AG04450 (cell line): ENCODE data around the gene NPHP4. TPM values are rescaled to one million over a fixed set of nuclear protein-coding genes. Genes with fewer than 3 reads are reported as not detected.

Source experiments
- CTCF ChIA-PET: fragments of 300-600, 350-600 bp; formaldehyde crosslinking; extraction: SDS; loops from one replicate; lab custom pipeline; 2022; ENCODE audit warnings: antibody characterized with exemption, inconsistent platforms; lab: Charles Lee
- POLR2A ChIA-PET: fragments of 350-600 bp; formaldehyde crosslinking; extraction: SDS; loops from one replicate; lab custom pipeline; 2021; ENCODE audit warnings: antibody characterized with exemption, inconsistent platforms; lab: Yijun Ruan, JAX
- DNase-seq: peaks from one replicate; pipeline ENCODE4 v3.0.0-alpha.2; 2011; ENCODE audit warnings: low read depth, low spot score
- H3K27ac ChIP-seq: one replicate; pipeline ENCODE4 v1.5.1; 2012; ENCODE audit warnings: low read depth, low read length, control low read depth
- H3K27me3 ChIP-seq: one replicate; pipeline ENCODE4 v1.6.0; 2012; ENCODE audit warnings: low read length; ENCODE audit not compliant: control insufficient read depth, insufficient read depth
- H3K4me3 ChIP-seq: 2 replicates; pipeline ENCODE4 v1.5.1; 2011; ENCODE audit warnings: mild to moderate bottlenecking, low read depth, low read length, control low read depth
- H3K9me3 ChIP-seq: 2 replicates; pipeline ENCODE4 v1.5.1; 2012; ENCODE audit warnings: low read length; ENCODE audit not compliant: control insufficient read depth, insufficient read depth
- CTCF ChIP-seq: IDR thresholded peaks from 2 replicates; pipeline ENCODE4 v1.5.1; 2011; ENCODE audit warnings: low read depth, low read length, control low read depth, inconsistent platforms
- polyA plus RNA-seq: library from polyadenylated mRNA; depleted of rRNA; stranded (reverse); fragments of >200 nt; gene quantifications from 2 replicates; pipeline ENCODE4 v1.2.3, GENCODE V29; 2011

NPHP4 gene
- polyA plus RNA-seq, 1 experiment = 1.6 TPM

GRCh38 chr1:6016191-6016865 lies 24.1 kb upstream of the NPHP4 start:
- ChIA-PET CTCF (no interaction called here), POLR2A (no interaction called here)
- no peaks in the 10 kb centered on the region for H3K9me3 ChIP-seq
- H3K27ac ChIP-seq = no peak overlapping the region
- H3K4me3 ChIP-seq = no peak overlapping the region
- DNase-seq = no peak
- no peak for TF ChIP-seq CTCF
- no peaks in the 10 kb centered on the region for H3K27me3 ChIP-seq

- H3K27ac ChIP-seq = no peak overlapping the region
- DNase-seq = no peak
- no peaks in the 10 kb centered on the region for H3K27me3 ChIP-seq
- no peaks in the 10 kb centered on the region for H3K9me3 ChIP-seq
- H3K4me3 ChIP-seq = no peak overlapping the region
- ChIA-PET POLR2A (no interaction called here), CTCF (no interaction called here)
- no peak for TF ChIP-seq CTCF
Measured at GRCh38 chr1:6014130-6014999, 22.1 kb upstream of the NPHP4 start.

- CTCF ChIA-PET = no interaction called here
Measured at GRCh38 chr1:6013491-6013890, 21.3 kb upstream of the NPHP4 start.

GRCh38 chr1:6012529-6013318 lies 20.5 kb upstream of the NPHP4 start:
- no peaks in the 10 kb centered on the region; the same call in 1 of the 2 replicates for H3K9me3 ChIP-seq
- CTCF ChIA-PET = no interaction called here
- no peak overlapping the region for H3K27ac ChIP-seq
- POLR2A ChIA-PET = no interaction called here
- TF ChIP-seq CTCF = no peak
- no peaks in the 10 kb centered on the region for H3K27me3 ChIP-seq
- H3K4me3 ChIP-seq = no peak overlapping the region
- DNase-seq = no peak

More at GRCh38 chr1:6013491-6013890, 21.3 kb upstream of the NPHP4 start:
- no peaks in the 10 kb centered on the region for H3K9me3 ChIP-seq
- no peak for TF ChIP-seq CTCF
- no peak overlapping the region for H3K27ac ChIP-seq
- no peak overlapping the region for H3K4me3 ChIP-seq
- POLR2A ChIA-PET = no interaction called here
- H3K27me3 ChIP-seq = no peaks in the 10 kb centered on the region
- DNase-seq = no peak

- no peak for DNase-seq
- POLR2A ChIA-PET = no interaction called here
- TF ChIP-seq CTCF = no peak
- no peak overlapping the region for H3K27ac ChIP-seq
- no peaks in the 10 kb centered on the region; the same call in 1 of the 2 replicates for H3K9me3 ChIP-seq
- H3K27me3 ChIP-seq = no peaks in the 10 kb centered on the region
- H3K4me3 ChIP-seq = no peak overlapping the region
- CTCF ChIA-PET = no interaction called here
Measured at GRCh38 chr1:6011946-6012258, 19.7 kb upstream of the NPHP4 start.
